GM19193 (cell line): ENCODE data around the gene TDP2.

Experiments
- POLR2A ChIP-seq: IDR thresholded peaks from 4 replicates; pipeline ENCODE4 v1.6.1; 2011; ENCODE audit not compliant: insufficient read depth, insufficient read length; ENCODE audit errors: extremely low read depth

Gene TDP2

DNA sequence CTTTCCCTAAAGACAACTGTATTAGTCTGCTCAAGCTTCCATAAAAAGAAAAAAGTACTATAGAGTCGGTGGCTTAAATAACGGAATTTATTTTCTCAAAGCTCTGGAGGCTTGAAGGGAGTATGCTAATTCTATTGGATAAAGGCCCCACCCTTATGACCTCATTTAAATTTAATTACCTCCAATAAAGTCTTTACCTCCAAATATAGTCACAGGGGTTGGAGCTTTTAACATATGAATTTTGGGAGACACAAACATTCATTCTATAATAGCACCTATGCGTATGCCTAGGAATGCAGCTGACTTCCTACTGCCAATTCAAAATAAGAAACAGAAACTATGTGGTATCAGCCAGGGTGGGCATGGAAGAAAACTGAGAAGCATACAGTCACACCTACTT is 46.1 kb downstream of the TDP2 start:
- TF ChIP-seq POLR2A = no peak

DNA sequence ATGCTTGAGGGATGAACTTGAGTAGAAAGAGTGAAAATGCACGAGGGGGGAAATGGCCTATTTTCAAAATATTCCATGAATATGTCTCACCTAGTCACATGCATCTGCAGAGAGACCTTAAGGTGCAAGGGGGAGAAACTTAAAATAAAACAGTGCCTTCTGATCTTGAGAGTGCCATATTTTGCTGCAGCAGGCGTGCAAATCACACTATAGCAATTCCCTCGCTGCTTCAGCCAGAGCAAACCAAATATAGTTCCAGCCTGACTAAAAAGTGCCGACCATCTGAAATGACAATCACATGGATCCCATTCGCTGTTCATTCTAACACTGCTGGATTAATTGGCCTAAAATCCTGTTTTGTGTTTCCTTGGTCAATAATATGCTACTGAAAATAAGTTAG is 47.0 kb downstream of the TDP2 start:
- no peak for TF ChIP-seq POLR2A

DNA sequence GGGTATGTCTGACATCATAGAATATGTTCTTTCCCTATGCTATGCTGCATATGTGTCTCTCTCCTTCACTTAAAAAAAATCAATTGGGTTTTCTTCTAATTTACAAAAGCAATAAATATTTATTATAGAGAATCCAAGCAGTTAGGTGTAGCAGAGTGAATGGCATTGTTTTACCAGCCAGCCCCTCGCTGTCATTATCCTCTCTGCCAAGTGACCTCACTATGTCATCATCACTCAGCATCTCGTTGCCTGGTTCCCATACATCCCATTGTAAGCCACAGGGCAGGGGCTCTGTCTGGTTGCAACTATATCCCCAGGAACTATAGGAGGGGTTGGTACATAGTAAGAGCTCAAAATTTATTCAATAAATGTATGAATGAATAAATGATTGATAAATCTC is 52.1 kb downstream of the TDP2 start:
- TF ChIP-seq POLR2A = no peak

DNA sequence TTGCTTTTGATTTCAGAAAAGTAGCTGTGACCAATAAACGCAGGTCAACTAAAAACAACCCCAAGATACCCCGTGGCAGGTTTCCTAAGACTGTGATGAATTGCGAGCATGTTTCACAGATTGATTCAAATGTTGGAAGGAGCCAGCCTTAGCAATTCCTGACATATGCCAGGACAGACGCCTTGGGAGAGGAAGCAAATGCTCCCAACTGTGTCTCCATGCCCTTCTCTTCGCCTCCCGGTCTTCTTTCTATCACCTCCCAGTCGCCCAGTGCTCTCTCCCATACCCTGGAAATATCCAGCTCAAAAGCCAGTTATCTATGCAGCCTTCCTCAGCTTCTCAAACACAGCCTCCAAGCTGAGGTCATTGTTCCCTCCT is 52.7 kb downstream of the TDP2 start:
- TF ChIP-seq POLR2A = no peak

DNA sequence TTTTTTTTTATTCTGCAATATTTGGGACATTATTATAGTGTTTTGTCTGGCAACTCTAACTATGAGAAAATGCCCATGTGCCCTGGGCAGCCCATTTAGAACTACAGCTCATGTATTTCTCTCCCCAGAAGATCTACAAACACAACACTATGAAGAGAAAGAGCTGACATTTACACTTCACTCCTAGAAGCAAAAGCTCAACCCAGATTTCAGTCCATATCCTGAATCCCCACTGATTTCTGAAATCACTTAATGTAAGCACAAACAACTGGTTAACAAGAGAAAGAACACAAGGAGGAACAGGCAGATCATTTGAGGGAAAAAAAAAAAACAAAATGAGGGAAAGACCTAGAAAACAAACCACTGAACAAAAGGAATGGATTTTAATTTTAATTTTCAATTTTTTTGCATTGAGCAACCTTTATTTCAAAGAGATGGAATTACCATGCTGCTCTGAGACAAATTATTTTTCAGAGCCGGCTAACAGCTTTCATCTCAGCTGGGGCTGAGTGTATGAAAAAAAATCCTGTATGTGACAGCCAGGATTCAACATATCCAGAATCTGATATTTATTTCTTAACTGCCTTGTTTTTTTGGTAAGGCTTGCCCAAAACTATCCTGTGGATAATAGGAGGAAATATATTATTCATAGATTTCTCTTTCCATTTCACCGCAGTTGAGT is 53.2 kb downstream of the TDP2 start:
- TF ChIP-seq POLR2A = no peak

DNA sequence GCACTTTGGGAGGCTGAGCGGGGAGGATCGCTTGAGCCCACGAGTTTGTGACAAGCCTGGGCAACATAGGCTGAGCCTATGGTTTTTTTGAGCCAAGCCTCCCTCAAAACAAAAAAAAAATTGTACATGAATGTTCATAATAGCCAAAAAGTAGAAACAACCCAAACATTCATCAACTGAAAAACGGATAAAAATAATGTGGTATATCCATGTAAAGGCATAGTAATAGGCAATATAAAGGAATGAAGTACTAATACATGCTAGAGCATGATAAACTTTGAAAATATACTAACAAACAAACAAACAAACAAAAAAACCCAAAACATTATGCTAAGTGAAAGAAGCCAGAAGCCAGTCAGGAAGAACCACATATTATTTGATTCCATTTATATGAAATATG is 56.0 kb downstream of the TDP2 start:
- TF ChIP-seq POLR2A = no peak

DNA sequence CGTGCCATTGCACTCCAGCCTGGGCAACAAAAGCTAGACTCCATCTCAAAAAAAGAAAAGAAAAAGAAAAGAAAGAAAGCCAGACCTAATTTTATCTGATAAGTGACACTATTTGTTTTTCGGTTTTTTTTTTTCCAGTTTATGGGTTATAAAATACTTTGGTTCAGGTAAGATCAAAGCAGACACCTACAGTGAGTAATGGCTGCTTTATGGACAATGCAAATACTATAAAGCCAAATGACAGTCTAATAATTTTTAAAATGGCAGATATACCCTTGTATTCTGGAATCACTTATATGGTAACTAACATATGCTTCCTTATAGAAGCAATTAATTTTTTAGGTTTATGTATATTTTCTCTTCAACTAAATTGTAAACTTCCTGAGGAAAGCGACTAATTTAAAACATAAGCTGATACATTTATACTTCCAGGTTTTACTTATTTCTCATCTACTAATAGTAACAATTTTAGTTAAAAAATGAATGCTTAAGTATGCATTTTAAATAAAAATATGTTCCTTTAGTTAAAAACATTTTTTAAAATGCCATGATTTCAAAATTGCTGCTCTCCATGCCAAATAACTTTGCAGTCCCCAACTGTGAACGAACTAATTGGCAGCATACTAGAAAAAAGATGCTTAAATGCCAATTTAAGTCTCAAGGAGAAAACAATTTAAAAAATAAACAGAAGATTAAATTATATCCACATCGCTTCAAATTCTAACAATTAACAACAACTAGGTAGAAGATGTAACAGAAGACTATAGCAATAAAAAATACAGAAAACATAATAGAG is 59.2 kb downstream of the TDP2 start:
- no peak for TF ChIP-seq POLR2A

DNA sequence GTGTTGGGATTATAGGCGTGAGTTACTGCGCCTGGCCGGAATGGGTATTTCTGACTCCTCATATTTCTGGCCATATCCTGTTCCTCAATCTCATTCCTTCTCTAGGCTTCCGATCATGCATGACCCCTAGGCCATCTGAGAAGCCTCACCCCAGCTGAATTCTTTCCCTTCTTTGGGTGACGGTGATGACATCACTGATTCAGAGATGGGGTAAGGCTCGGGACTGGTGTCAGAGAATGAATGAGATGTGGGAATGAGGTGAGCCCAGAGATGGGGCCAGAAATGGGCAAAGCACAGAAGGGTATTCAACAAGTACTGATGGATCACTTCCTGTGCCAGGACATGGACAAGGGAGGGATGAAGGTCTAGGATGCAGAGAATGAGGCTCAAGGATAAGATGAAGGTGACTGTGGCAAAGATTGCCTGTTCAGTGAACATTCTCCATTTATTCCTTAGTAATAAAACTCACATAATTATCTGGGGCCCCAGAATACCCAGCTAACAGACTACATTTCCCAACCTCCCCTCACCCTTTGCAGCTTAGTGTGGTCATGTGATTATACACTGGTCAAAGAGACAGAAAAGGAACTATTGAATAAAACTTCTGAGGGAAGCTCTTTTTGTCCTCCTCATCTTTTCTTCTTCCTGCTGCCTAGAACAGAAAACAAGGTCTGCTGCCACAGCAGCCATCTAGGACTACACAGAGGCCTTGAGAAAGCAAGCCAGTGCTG is 60.3 kb downstream of the TDP2 start:
- TF ChIP-seq POLR2A = no peak

DNA sequence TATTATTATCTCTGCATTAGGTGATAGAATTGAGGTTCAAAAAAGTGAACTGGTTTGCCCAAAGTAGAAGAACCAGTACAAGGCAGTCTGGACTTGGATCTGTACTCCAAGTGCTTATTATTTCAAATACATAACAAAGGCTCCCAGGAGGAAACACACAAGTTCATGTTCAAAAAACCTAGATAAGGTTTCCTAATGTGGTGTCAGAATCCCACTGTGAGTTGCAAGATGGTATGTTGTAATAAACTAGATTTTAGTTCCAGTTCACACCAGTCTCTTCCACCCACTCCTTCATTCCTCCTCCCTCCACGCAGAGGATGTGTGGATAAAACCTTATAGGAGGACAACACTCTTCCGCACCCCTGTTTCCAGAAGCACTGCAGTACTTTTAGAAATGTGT is 63.5 kb downstream of the TDP2 start:
- TF ChIP-seq POLR2A = no peak

DNA sequence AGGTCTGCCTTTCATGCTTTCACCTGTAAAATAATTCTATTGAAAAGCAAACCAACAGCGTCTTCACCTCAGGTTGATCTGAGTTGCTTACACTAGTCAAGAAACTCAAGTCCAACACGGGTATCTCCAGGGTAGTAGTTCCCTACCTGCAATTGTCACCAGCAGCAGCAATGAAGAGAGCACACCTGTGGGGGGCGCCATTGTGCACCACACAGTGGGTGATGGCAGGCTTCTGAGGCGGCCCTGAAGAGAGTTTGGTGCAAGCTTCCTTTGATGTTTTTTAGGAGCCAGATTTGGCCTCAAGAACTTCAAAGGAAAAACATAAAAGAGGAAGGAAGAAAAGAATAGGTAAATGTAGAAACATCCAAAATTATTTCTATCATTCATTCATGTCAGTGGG is 65.8 kb downstream of the TDP2 start:
- TF ChIP-seq POLR2A = no peak
